NCI-H82 treated with DMSO at 0.1 percent for 48 hours (cell line): Measurements from ENCODE around the gene ATP6V1G3.

Experiments
- DNase-seq: peaks from one replicate; lab custom pipeline; 2025; ENCODE audit not compliant: unreplicated experiment; lab: John Stamatoyannopoulos, UW

The ATP6V1G3 gene

GRCh38 chr1:198540580-198540979 is at the start of gene ATP6V1G3:
Gene ATP6V1G3 (minus strand): TSS chr1:198540680. CDS start chr1:198540650, 30 bp downstream.
- no peak for DNase-seq

- DNase-seq, result no peak
These were observed 48.4 kb upstream of the ATP6V1G3 start for GRCh38 chr1:198588845-198589244.

- no peak for DNase-seq
These were observed 43.7 kb upstream of the ATP6V1G3 start for GRCh38 chr1:198584163-198584562.

- DNase-seq, result peak; percentile 33
These were observed 42.8 kb upstream of the ATP6V1G3 start for GRCh38 chr1:198583209-198583802.

- DNase-seq, result no peak
These were observed 37.0 kb upstream of the ATP6V1G3 start for GRCh38 chr1:198577444-198577843.

- no peak for DNase-seq
These were observed 35.5 kb upstream of the ATP6V1G3 start for GRCh38 chr1:198575798-198576641.

- DNase-seq, result no peak
These were observed 34.8 kb upstream of the ATP6V1G3 start for GRCh38 chr1:198575292-198575691.

GRCh38 chr1:198574325-198574724 is 33.8 kb upstream of the ATP6V1G3 start:
- peak; percentile 10 for DNase-seq

GRCh38 chr1:198564716-198565115 is 24.2 kb upstream of the ATP6V1G3 start:
- no peak for DNase-seq

- no peak for DNase-seq
These were observed 23.7 kb upstream of the ATP6V1G3 start for GRCh38 chr1:198564157-198564556.

GRCh38 chr1:198563583-198563982 is 23.1 kb upstream of the ATP6V1G3 start:
- DNase-seq, result no peak

- no peak for DNase-seq
These were observed 19.7 kb upstream of the ATP6V1G3 start for GRCh38 chr1:198560161-198560560.

GRCh38 chr1:198559362-198559761 is 18.9 kb upstream of the ATP6V1G3 start:
- DNase-seq, result no peak

GRCh38 chr1:198558402-198558801 is 17.9 kb upstream of the ATP6V1G3 start:
- no peak for DNase-seq

- DNase-seq, result no peak
These were observed 16.5 kb upstream of the ATP6V1G3 start for GRCh38 chr1:198556971-198557370.

- DNase-seq, result no peak
These were observed 12.4 kb upstream of the ATP6V1G3 start for GRCh38 chr1:198552668-198553416.

GRCh38 chr1:198550941-198551524 is 10.6 kb upstream of the ATP6V1G3 start:
- no peak for DNase-seq

- no peak for DNase-seq
These were observed 9.4 kb upstream of the ATP6V1G3 start for GRCh38 chr1:198549866-198550265.

- no peak for DNase-seq
These were observed 8.4 kb upstream of the ATP6V1G3 start for GRCh38 chr1:198548890-198549289.

- DNase-seq, result no peak
These were observed 4.7 kb upstream of the ATP6V1G3 start for GRCh38 chr1:198545156-198545555.

- DNase-seq, result no peak
These were observed 3.8 kb upstream of the ATP6V1G3 start for GRCh38 chr1:198544265-198544664.
